Prostate gland (tissue), 2 donors: ENCODE data around the gene CMTM8. TPM values are rescaled to one million over a fixed set of nuclear protein-coding genes. Genes with fewer than 3 reads are reported as not detected.

Experiments used
- DNase-seq: peaks from one replicate; pipeline ENCODE4 v3.0.0-alpha.2; 2019; ENCODE audit warnings: low spot score
- H3K27ac ChIP-seq, 2 donors: fragments of 200-600 bp; sonication (generic); 2 replicates each; pipeline ENCODE4 v1.5.1; 2017 to 2019
- H3K27me3 ChIP-seq: fragments of 200-600 bp; sonication (generic); replicated peaks from 2 replicates; pipeline ENCODE4 v1.5.1; 2019; ENCODE audit not compliant: insufficient read depth
- H3K36me3 ChIP-seq, 2 donors: fragments of 200-600 bp; sonication (generic); 1 replicate in 1 of 2; 2 replicates in 1 of 2; pipeline versions ENCODE4 v1.5.1 to v1.8.1; 2017 to 2019
- H3K4me1 ChIP-seq: fragments of 200-600 bp; sonication (generic); replicated peaks from 2 replicates; pipeline ENCODE4 v1.5.1; 2019
- H3K4me3 ChIP-seq, 2 donors: fragments of 200-600 bp; sonication (generic); 2 replicates each; pipeline ENCODE4 v1.5.1; 2017 to 2019
- H3K9me3 ChIP-seq: fragments of 200-600 bp; sonication (generic); 2 replicates; pipeline ENCODE4 v1.5.1; 2017
- CTCF ChIP-seq, 4 experiments: fragments of 200-600 bp in 2 of 4; fragments of 450-650 bp in 2 of 4; sonication (generic) in 2 of 4; IDR thresholded peaks; 1 replicate in 3 of 4; 2 replicates in 1 of 4; pipeline ENCODE4 v1.5.1; 2016 to 2019; ENCODE audit warnings: antibody characterized with exemption in 4 of 4, mild to moderate bottlenecking in 2 of 4, moderate library complexity in 2 of 4
- POLR2A ChIP-seq: fragments of 450-650 bp; IDR thresholded peaks from one replicate; pipeline ENCODE4 v1.6.1; 2016; ENCODE audit warnings: antibody characterized with exemption, mild to moderate bottlenecking
- POLR2AphosphoS5 ChIP-seq: sonication (generic); formaldehyde crosslinking; IDR thresholded peaks from one replicate; pipeline ENCODE4 v1.6.1; 2017; ENCODE audit warnings: antibody characterized with exemption
- WGBS: methylation state at CpG from one replicate; pipeline ENCODE4 v1.1.5; 2018; 5-methylcytosine and 5-hydroxymethylcytosine counted together
- intact Hi-C: fragments of 100-400 bp; cut with DNase I; formaldehyde crosslinking; loops from one replicate; pipeline ENCODE4 v1.14.2; 2022
- small RNA-seq, 2 donors: library from RNA; depleted of rRNA; stranded (forward); fragments of <200 nt; gene quantifications; one replicate each; pipeline ENCODE3, GENCODE V24; 2016
- total RNA-seq, 2 donors: library from RNA; depleted of rRNA; stranded (reverse); fragments of >200 nt; gene quantifications; one replicate each; pipeline ENCODE4 v1.1.0, GENCODE V29; 2016

CMTM8 gene
- total RNA-seq, 2 donors from 2014 or later = 28.8 to 30.3 TPM

DNA sequence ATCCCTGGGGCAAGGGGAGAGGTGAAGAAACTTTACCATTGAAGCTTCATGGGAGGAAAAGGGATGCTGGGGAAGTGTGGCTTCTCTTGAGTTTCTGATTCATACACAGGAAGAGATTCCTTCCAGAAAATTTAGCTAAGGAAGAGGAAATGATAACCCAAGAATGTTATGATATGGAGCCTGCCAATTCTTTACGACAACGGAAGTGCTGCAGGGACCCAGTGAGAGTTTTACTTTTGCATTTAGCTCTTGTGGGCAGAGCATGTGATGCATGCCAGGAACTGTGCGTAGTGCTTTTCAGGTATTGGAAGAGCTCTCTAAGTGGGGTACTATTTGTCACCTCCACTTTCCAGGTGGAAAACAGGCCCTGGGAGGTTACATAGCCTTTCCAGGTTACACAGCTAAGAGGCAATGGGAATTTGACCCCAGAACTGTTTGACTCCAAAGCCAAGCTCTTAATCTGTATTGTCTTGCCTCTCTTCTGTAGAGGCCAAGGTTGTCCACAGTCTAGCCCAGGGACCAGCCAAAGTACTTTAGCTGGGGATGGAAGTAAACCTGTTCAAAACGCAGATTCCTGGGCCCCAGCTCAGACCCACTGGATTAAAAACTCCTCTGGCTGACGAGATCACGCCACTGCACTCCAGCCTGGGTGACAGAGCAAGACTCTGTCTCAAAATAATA, 176.2 kb downstream of the CMTM8 start:
- Histone ChIP-seq H3K4me1 (no peaks in the 10 kb centered on the region), H3K36me3 (no peaks in the 10 kb centered on the region), H3K9me3 (no peaks in the 10 kb centered on the region), H3K27me3 (no peaks in the 10 kb centered on the region), H3K27ac (no peak overlapping the region), H3K4me3 (no peak overlapping the region)
- whole genome bisulfite sequencing = 71% methylated on average over 6 of the region's 6 CpGs
- intact Hi-C loops = no loop called here
- no peak for TF ChIP-seq POLR2A
- TF ChIP-seq POLR2AphosphoS5 = no peak
- no peak for TF ChIP-seq CTCF (IDR thresholded peaks at IDR 0.05)
- DNase-seq = no peak

DNA sequence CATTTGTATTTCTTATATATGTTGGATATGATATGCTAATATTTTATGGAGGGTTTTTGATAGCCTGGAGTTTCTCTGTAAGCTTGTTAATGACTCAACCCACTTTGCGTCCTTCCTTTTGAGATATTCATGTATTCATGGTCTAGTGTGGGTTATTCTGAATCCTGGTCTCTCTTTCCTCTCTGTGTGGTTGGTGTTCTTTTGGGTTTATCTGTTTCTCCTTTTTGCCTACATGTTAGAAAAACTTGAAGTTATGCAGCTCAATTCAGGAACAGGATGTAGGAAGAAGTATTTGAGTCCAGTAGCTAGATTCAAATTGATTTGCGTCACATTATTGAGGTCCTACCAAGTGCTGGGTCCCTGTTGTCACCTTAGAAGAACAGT, 181.3 kb downstream of the CMTM8 start:
- H3K27me3 ChIP-seq = no peaks in the 10 kb centered on the region
- no peak for DNase-seq
- no peaks in the 10 kb centered on the region for H3K9me3 ChIP-seq
- peak overlapping the region in 1 of 2 donors; percentile 46 for H3K27ac ChIP-seq
- H3K4me1 ChIP-seq = peaks cover 6% of the 10 kb centered on the region
- 93% methylated on average over 2 of the region's 2 CpGs for WGBS
- no peak overlapping the region for H3K4me3 ChIP-seq
- TF ChIP-seq POLR2AphosphoS5 = no peak
- TF ChIP-seq CTCF (IDR thresholded peaks at IDR 0.05) = no peak
- no peak for TF ChIP-seq POLR2A
- H3K36me3 ChIP-seq = no peaks in the 10 kb centered on the region
- intact Hi-C loops = no loop called here

Small RNA genes within 50 kb of the gene (small RNA-seq; reads per million reads assigned to genes)
- 0 reads per million in 2 donors for gene AC097639.2

Other genes with a start within 250 kb of the CMTM8 start
- gene GPD1L, start 132.1 kb upstream of the CMTM8 start, total RNA-seq = 10 to 100 TPM; 50.4 to 70.8 TPM
- gene CMTM7, start 153.2 kb downstream of the CMTM8 start, total RNA-seq = 10 to 100 TPM; 15.6 to 33.1 TPM